Measurements from ENCODE around the gene CCDC88C. TPM values are rescaled to one million over a fixed set of nuclear protein-coding genes. Genes with fewer than 3 reads are reported as not detected.

Gene CCDC88C
- total and polyA plus RNA-seq, 2 experiments from 2014 or later, result 23.6 to 60.7 TPM

GRCh38 chr14:91417120-91417982, at the start of gene CCDC88C (continued):
- no peak for TF ChIP-seq NANOG (IDR thresholded peaks at IDR 0.05; ENCODE audit: borderline replicate concordance)
- TF ChIP-seq ZNF331 (CRISPR knock-in tag; IDR thresholded peaks at IDR 0.05; ENCODE audit: low read depth), result no peak
- TF ChIP-seq ETS1 (IDR thresholded peaks at IDR 0.05), result no peak
- no peak for TF ChIP-seq EZH2phosphoT487 (IDR thresholded peaks at IDR 0.05; ENCODE audit: unreplicated experiment)
- TF ChIP-seq CREB1 (CRISPR knock-in tag; IDR thresholded peaks at IDR 0.05; ENCODE audit: low read depth), result no peak

GRCh38 chr14:91466192-91466591, 48.6 kb upstream of the CCDC88C start:
- ATAC-seq (no peak), DNase-seq (ENCODE audit: low spot score) (no peak)
- Histone ChIP-seq H3K4me1 (ENCODE audit: insufficient read depth) (no peaks in the 10 kb centered on the region), H4K20me1 (replicated peaks; ENCODE audit: insufficient read depth) (peaks cover 5% of the 10 kb centered on the region; the same call in 1 of the 2 replicates), H2AFZ (no peak overlapping the region), H3K79me2 (replicated peaks; ENCODE audit: insufficient read depth) (peaks cover 11% of the 10 kb centered on the region), H3K27me3 (ENCODE audit: insufficient read depth) (no peaks in the 10 kb centered on the region), H3K4me3 (no peak overlapping the region), H3K27ac (ENCODE audit: low read depth) (no peak overlapping the region), H3K36me3 (ENCODE audit: insufficient read depth) (peaks cover 71% of the 10 kb centered on the region), H3F3A (replicated peaks; ENCODE audit: low read depth) (no peaks in the 10 kb centered on the region), H3K9me2 (ENCODE audit: insufficient read depth) (no peaks in the 10 kb centered on the region), H3K4me2 (no peak overlapping the region)
- Mint-ChIP-seq H3K27me3 (ENCODE audit: insufficient read depth, low read depth, poor library complexity) (no peaks in the 10 kb centered on the region), H3K9me3 (no peaks in the 10 kb centered on the region), H3K4me1 (no peaks in the 10 kb centered on the region), H3K36me3 (ENCODE audit: low read depth) (peaks cover 89% of the 10 kb centered on the region), H3K4me3 (no peak overlapping the region), H3K27ac (no peak overlapping the region)
- no peak for TF ChIP-seq ZNF114 (CRISPR knock-in tag; IDR thresholded peaks at IDR 0.05)
- TF ChIP-seq CREB1 (CRISPR knock-in tag; IDR thresholded peaks at IDR 0.05; ENCODE audit: low read depth), result no peak
- no peak for TF ChIP-seq CTCF (conservative IDR thresholded peaks at IDR 0.05; ENCODE audit: low read depth in 2 of 2)
- TF ChIP-seq EZH2phosphoT487 (IDR thresholded peaks at IDR 0.05; ENCODE audit: unreplicated experiment), result no peak
- TF ChIP-seq JUNB (IDR thresholded peaks at IDR 0.05; ENCODE audit: unreplicated experiment), result no peak
- no peak for TF ChIP-seq ZNF462 (CRISPR knock-in tag; IDR thresholded peaks at IDR 0.05)
